HL-60 (cell line): Measurements from ENCODE around the gene REPS1.

ENCODE experiments used
- DNase-seq, 2 experiments: peaks; one replicate each; pipeline ENCODE4 v3.0.0-alpha.2; 2010 to 2020; ENCODE audit warnings: low read depth in 1 of 2, low spot score in 1 of 2
- H3K27ac ChIP-seq: fragments of 250-450 bp; sonication (Bioruptor Pico); replicated peaks from 2 replicates; pipeline ENCODE4 v1.5.1; 2020; ENCODE audit warnings: mild to moderate bottlenecking, moderate library complexity
- H3K27me3 ChIP-seq: fragments of 250-450 bp; sonication (Bioruptor Pico); 2 replicates; pipeline ENCODE4 v1.5.1; 2021; ENCODE audit warnings: mild to moderate bottlenecking, moderate library complexity; ENCODE audit not compliant: insufficient read depth, poor library complexity, severe bottlenecking
- H3K4me3 ChIP-seq: replicated peaks from 2 replicates; pipeline ENCODE4 v1.5.1; 2011; ENCODE audit warnings: mild to moderate bottlenecking, control low read depth, low read length; ENCODE audit not compliant: insufficient read depth
- CTCF ChIP-seq: IDR thresholded peaks from one replicate; pipeline ENCODE4 v1.5.1; 2011; ENCODE audit warnings: low read length, control low read depth, inconsistent platforms; ENCODE audit not compliant: insufficient read depth
- GABPA ChIP-seq: IDR thresholded peaks from 2 replicates; pipeline ENCODE4 v1.6.1; 2012; ENCODE audit warnings: low read depth
- POLR2AphosphoS5 ChIP-seq: IDR thresholded peaks from 2 replicates; pipeline ENCODE4 v1.6.1; 2012; ENCODE audit warnings: low read depth
- REST ChIP-seq: IDR thresholded peaks from 2 replicates; pipeline ENCODE4 v1.6.1; 2012; ENCODE audit warnings: low read depth; ENCODE audit not compliant: insufficient replicate concordance
- SPI1 ChIP-seq: IDR thresholded peaks from 2 replicates; pipeline ENCODE4 v1.6.1; 2012; ENCODE audit warnings: low read depth, mild to moderate bottlenecking, borderline replicate concordance

Gene REPS1

GRCh38 chr6:138925806-138926205 is 62.2 kb downstream of the REPS1 start:
- Histone ChIP-seq H3K27ac (no peak overlapping the region), H3K27me3 (no peaks in the 10 kb centered on the region), H3K4me3 (no peak overlapping the region)
- TF ChIP-seq GABPA (no peak), CTCF (no peak), POLR2AphosphoS5 (no peak)
- DNase-seq: no peak

GRCh38 chr6:138923561-138923960 is 64.5 kb downstream of the REPS1 start:
- TF ChIP-seq REST (no peak), POLR2AphosphoS5 (no peak)
- H3K27ac ChIP-seq: no peak overlapping the region
- H3K4me3 ChIP-seq: no peak overlapping the region
- H3K27me3 ChIP-seq: no peaks in the 10 kb centered on the region
- DNase-seq: no peak

GRCh38 chr6:138920906-138921305 is 67.1 kb downstream of the REPS1 start:
- Histone ChIP-seq H3K4me3 (no peak overlapping the region), H3K27me3 (no peaks in the 10 kb centered on the region), H3K27ac (no peak overlapping the region)
- TF ChIP-seq SPI1 (no peak), POLR2AphosphoS5 (no peak), REST (no peak), CTCF (no peak), GABPA (no peak)
- no peak for DNase-seq

GRCh38 chr6:138914701-138915100 is 73.4 kb downstream of the REPS1 start:
- Histone ChIP-seq H3K4me3 (no peak overlapping the region), H3K27ac (no peak overlapping the region), H3K27me3 (no peaks in the 10 kb centered on the region)
- no peak for TF ChIP-seq REST
- TF ChIP-seq CTCF: no peak
- no peak for TF ChIP-seq SPI1
- no peak for TF ChIP-seq POLR2AphosphoS5
- TF ChIP-seq GABPA: no peak
- no peak for DNase-seq
